Mesenteric fat pad (tissue), 1 donor: ENCODE measurements around the gene CASKIN1. TPM values are rescaled to one million over a fixed set of nuclear protein-coding genes. Genes with fewer than 3 reads are reported as not detected.
A peak's percentile ranks its signal among the peaks of the same experiment; 100 is the strongest.

Experiments used
- DNase-seq: peaks from one replicate; pipeline ENCODE4 v3.0.0-alpha.2; 2020; ENCODE audit warnings: low spot score
- total RNA-seq: library from RNA; stranded (reverse); fragmentation: NEBNext Ultra II Directional; extraction: Animal tissue kit (Norgen Biotek cat#: 25700); gene quantifications from one replicate; pipeline ENCODE4 v1.2.1, GENCODE V29; 2021
- donor health status: DM: yes; HTN: yes; CAD: no.

Gene CASKIN1
- total RNA-seq, 1 donor from 2014 or later: 0.06 TPM

DNA sequence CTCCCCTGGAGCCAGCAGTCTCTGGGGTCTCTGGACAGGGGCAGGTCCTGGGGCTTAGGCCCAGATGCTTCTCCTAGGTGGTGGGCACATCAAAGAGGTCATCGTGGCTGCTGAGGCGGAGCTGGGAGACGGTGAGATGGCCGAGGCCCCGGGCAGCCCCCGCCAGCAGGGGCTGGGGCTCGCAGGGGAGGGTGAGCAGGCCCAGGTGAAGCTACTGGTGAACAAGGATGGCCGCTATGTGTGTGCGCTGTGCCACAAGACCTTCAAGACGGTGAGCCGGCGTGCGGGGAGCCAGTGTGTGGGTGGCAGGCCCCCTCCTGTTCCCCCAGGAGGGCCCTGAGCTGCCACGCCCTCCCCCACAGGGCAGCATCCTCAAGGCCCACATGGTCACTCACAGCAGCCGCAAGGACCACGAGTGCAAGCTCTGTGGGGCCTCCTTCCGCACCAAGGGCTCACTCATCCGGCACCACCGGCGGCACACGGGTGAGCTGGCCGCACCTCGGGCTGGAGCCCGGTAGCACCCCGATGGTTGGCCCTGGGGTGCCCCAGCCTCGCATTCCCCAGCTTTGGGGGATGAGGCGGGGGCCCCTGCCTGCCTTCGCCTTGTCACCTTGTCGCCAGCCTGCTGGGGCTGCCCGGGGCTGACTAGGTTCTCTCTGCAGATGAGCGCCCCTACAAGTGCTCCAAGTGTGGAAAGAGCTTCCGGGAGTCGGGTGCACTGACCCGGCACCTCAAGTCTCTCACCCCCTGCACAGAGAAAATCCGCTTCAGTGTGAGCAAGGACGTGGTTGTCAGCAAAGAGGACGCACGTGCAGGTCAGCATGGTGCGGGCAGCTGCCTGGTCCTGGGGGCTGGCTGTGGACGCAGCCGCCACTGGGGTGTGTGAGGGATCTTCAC lies 35.9 kb upstream of the CASKIN1 start:
- no peak for DNase-seq

DNA sequence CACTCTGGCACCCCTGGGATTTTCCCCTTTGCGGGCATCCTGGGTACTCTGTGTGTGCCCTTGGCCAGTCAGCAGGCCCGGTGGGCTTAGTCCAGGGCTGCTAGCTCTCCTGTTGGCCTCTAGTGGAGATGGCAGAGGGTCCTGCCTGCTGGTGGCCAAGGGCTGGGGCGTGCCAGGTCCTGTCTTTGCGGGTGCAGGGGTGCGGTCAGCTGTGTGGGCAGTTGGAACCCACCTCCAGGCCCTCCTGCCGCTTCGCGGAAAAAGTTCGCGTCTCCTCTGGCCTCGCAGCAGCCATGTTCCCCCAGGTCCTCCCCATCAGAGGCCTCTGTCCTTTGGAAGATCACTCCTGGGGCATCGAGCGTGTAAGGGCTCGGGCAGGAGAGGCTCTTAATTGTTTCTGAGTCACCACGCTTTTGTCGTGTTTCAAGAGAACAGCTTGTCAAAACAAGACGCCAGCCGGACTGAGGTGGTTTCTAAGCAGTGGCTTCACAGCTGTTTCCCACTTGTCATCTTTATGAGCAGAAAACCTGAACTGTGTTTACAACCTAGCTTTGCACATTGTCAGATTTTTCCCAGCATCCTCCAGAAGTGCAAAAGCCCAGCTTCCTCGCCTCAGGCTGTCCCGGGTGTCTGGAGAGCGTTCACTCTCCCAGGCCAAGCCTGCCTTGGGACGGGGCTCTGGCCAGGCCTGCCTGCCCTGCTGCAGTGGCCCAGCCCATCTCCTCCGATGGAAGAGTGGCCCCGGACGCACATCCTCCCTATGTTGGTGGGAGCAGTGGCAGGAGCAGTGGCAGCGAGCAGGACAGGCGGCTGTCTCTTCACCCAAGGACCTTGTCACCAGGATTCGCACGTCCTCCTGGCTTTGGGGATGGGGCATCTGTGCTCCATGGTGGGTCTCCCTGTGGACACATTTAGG lies 34.9 kb upstream of the CASKIN1 start:
- no peak for DNase-seq

DNA sequence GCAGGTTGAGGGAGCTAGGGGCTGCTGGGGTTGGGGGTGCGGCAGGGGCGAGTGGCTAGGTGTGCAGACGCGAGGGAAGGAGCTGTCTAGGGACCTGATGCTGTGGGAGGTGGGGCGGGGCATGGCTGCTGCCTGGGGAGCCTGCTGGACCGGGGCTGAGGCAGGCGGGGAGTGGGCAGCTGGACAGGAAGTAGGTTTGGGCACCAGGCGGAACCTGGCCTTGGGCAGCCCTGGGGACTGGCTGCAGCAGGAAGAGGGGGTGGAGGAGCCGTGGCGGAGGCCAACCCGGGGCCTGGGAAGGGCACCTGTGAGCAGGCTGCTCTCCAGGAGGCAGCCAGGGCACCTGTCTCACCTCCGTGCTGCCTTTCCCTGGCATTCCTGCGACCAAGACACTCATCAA lies 34.0 kb upstream of the CASKIN1 start:
- no peak for DNase-seq

DNA sequence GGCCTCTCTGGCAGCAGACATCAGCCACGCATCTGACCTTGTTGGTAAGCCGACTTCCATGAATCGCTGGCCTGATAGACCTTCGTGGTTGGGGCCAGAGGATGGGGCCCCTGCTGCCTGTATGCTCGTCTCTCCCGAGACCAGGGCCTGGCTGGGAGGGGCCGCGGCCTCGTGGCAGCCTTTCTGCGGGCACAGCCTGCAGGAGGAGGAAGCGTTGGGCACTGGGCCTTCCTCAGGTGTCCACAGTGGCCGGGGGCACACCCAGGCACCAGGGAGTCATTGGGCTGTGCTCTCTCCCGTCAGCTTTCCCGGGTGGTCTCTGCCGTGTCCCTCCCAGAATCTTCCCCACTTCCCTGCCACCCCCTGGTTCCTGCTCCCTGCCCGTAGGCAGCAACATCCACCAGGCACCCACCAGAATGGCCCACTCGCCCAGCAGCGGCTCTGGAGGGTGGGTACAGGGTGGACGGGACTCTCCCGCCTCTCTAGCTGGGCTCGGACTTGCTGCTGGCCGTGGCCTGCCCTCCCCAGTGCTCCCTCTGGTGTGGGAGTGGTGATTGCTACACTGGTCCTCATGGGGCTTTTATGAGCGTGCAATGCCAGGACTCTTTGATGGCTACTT lies 33.3 kb upstream of the CASKIN1 start:
- DNase-seq: no peak

DNA sequence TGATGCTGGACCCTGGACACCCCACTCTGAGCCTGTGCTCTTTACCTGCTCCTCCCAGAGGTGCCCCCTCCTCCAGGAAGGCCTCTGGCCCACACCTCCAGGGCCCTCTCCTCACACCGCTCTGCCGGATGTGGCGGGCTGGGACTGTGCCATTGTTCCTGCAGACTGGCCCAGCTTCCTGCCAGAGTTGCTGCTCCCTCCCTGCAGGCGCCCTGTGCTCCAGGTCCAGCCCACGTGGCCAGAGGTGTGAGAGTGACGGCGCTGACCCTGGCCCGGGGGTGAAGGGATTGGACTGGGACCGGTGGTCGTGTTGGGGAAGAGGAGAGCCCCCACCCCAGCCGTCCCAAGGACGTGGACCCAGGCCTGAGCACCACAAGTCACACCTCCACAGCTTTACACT lies 32.7 kb upstream of the CASKIN1 start:
- DNase-seq: no peak

DNA sequence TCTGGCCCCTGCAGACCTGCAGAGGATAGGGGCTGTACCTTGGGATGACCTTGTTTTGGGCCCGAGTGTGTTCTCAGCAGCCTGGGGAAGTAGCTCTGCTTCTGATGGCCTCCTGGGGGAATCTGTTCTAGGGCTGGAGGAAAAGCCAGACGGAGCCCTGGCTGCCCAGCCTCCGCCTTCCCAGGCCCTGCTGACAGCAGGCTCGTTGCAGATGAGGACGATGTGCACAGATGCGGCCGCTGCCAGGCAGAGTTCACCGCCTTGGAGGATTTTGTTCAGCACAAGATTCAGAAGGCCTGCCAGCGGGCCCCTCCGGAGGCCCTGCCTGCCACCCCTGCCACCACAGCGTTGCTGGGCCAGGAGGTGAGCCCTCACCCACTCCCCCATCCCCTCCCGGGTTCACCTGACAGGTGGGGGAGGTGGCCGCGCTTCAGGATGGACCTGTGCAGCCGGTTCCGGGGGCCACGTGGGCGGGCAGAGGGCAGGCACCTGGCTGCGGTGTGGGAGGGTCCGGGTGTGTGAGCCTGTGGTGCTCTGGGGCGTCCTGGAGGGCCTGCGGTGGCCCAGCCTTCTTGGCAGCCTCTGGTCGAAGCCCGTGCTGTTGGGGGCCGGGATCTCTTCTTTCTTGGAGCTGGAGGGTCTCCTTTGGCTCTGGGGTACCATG lies 31.9 kb upstream of the CASKIN1 start:
- DNase-seq: no peak

DNA sequence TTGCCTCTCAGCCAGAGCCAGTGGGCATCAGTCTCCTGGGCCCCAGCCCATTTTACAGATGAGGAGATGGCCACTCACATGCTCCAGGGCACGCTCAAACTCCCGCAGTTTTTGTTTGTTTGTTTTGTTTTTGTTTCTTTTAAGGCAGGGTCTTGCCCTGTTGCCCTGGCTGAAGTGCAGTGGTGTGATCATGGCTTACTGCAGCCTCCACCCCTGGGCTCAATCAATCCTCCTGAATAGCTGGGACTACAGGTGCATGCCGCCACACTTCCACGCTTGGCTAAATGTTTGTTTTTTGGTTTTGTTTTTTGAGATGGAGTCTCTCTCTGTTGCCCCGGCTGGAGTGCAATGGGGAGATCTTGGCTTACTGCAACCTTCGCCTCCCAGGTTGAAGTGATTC lies 30.5 kb upstream of the CASKIN1 start:
- DNase-seq: no peak

DNA sequence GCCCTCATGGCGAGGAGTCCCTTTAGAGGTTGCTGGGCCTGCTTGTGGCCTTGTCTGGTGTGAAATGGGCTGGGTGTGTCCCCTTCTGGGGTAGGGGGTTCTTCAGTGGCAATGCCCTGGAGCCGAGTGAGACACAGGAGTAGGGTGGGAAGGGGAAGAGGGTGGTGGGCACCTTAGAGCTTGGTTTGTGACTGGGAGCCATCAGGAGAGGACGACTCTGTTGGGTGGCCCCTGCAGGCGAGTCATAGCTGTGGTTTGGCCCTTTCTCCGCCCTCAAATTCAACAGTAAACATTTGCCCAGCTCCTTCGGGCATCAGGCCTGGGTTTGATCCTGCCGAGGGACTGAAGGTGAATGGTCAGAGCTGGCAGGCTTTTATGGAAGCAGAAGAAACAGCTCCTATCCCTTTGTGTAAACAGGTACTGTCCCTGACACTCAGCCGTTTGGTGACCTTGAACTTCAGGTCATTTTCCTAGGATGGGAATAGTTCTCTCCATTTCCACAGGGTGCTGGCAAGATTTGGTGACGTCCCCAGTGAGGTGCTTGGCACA lies 29.9 kb upstream of the CASKIN1 start:
- no peak for DNase-seq

DNA sequence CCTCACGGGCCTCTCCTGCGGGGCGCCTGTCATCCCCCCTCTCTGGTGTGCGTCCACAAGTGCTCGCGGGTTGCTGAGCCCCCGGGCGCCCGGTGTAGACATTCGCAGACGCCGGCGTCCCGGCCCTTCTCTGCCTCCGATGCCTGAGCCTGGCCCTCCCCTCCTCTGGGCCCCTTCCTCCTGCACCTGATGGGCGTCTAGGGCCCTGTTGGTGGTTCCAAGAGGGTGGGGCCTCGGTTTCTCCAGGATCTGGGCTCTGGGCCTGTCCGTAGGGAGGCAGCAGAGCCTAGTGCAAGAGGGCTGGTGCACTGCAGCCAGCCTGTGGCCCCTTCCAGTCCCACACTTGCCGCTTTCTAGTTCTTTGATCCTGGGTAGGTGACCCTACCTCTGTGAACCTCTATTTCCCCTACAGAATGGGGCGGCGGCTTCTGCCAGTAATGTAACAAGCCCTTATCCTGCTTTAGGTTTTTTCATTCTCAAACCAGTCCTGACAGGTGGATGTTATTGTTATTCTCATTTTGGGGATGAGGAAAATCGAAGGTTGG lies 27.6 kb upstream of the CASKIN1 start:
- DNase-seq: no peak

DNA sequence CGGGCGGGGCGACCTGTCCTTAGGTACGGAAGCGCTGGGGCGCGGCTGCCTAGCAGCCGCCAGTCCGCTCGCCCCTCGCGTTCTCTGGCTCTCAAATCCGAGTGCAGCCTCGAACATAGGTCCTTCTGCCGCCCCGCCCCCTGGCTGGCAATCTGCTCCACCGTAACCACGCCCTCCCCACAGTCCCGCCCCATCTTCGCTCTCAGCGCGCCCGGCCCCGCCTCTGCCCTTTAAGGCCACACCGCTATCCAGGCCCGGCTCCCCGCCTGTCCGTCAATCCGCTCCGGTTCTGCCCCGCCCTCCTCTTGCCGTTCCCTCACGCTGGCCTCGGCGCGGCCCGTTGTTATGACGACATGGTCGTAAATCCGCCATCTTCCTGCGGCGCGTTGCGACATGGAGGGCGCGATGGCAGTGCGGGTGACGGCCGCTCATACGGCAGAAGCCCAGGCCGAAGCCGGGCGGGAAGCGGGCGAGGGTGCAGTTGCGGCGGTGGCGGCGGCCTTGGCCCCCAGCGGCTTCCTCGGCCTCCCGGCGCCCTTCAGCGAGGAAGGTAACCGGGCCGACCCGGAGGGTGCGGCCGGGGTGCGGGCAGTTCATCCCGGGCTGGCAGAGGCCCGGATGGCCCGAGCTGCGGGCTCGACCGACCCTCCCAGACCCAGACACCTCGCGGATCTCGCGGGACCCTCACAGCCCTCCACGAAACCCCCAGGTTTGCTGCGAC lies 27.0 kb upstream of the CASKIN1 start, which contains the start of gene E4F1:
Gene E4F1 (plus strand): TSS at position 371 of the 721 bp plus-strand sequence. CDS start 23 bp downstream, at position 394.
- DNase-seq: peak; percentile 100

DNA sequence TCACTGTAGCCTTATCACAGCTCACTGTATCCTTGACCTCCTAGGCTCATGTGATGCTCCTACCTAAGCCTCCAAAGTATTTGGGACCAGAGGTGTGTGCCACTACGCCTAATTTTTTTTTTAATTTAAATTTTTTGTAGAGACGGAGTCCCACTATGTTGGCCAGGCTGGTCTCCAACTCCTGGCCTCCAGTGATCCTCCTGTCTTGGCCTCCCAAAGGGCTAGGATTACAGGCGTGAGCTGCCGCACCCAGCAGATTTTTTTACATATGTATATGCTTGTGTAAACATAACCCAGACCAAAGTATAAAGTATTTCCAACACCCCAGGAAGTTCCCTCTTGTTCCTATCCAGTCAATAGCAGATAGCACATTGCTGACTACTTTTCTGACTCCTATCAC lies 19.9 kb upstream of the CASKIN1 start:
- no peak for DNase-seq

DNA sequence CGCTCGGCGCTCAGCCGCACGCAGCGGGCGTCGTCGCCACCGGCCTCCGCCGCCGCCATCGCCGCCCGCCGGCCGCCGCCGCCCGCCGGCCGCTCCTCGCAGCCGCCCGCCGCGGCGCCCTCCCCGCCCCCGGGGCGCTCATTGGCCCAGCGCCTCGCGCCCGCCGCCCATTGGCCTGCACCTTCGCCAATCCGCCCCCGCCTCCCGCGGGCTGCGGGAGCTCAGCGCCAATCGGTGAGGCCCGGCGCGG lies 18.2 kb upstream of the CASKIN1 start, which contains the start of gene PGP:
Gene PGP (minus strand): TSS at position 122 of the 250 bp plus-strand sequence. CDS start 63 bp downstream, at position 59.
- no peak for DNase-seq

DNA sequence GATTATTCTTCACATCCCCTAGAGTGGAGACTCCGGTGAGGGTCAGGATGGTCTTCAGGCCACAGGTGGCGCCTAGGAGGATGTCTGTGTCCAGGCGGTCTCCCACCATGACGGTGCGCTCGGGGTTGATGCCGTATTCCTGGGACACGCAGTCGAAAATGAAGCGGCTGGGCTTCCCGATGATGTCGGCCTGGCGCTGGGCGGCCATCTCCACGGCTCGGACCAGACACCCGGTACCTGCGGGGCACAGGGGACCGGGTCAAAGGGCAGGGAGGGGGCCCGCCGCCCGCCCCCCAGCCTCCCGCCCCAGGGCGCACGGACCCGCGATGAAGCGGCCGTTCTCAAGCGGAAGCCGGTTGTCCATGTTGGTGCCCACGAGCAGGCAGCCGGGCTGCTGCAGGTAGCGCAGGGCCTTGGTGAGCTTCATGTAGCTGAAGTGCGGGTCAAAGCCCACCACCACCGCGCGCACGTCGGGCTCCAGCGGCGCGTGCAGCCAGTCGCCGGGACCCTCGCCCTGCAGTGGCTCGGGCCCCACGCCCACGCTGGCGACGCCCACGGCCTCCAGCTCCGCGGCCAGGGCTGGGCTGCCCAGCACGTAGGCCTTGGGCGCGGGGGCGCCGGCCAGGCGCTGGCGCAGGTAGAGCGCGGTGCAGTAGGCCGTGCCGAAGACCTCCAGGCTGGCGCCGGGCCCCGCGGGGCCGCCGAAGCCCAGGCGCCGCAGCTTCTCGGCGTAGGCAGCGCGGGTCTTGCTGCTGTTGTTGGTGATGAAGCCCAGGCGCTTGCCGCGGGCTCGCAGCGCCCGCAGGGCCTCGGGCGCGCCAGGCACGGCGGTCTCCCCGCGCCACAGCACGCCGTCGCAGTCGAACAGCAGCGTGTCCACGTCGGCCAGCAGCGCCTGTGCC lies 17.7 kb upstream of the CASKIN1 start:
- no peak for DNase-seq

DNA sequence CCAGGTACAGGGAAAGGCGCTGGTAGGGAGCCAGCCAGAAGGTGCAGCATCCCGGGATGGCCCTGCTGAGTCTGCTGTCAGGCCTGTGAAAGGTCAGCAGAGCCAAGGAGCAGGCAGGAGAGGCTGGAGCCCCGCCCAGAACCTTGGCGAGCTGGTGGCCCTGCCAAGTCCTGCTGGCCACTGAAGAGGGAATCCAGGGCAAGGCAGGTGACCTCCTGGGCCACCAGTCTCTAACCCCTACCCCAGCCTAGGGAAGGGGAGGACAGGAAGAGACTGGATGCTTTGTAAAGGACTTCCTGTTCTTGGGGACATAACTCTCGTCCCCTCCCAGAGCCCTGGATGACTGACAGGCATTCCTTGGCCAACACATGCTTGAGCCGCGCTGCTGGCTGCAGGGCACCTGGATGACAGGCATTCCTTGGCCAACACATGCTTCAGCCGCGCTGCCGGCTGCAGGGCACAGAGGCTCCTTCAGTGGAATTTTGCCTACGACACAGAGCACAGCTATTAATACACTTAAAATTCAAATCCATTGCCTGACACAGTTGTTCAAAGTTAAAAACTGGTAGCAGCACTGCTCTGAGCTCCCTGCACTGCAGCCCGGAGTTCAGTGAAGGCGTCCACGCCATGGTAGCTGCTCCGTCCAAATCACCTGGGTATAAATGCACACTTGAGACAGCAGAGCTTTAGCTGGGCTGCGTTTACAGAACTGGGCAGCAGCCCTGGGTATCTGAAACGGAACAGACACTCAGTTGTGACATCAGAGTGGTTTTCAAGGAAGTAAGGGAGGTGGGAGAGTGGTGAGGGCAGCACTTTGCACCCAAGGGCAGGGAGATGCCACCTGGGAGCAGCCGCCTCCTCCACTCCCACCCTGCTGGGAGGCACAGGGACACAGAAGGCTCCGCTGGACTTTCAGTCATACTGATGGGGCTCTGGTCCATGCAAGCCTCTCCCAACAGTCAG lies 16.2 kb upstream of the CASKIN1 start:
- DNase-seq: no peak

DNA sequence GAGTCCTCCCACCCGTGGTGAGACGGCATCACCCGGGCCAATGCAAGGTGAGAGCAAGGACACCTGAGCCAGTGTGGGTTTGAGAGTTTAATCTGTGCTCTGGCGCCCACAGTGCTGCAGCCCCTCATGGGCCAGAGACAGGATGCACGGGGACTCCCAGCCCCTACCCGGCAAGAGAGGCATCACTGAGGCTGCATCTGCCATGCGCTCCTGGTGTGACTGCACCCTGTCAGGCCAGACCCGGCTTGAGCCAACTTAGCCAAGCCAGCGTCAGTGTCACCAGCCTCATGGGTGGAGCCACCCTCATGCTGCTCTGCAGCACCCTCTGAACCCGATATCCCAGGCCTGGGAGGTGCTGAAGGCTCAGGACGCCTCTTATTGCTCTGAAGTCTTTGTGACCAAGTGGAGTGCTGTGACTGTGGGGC lies 15.5 kb upstream of the CASKIN1 start:
- DNase-seq: no peak

DNA sequence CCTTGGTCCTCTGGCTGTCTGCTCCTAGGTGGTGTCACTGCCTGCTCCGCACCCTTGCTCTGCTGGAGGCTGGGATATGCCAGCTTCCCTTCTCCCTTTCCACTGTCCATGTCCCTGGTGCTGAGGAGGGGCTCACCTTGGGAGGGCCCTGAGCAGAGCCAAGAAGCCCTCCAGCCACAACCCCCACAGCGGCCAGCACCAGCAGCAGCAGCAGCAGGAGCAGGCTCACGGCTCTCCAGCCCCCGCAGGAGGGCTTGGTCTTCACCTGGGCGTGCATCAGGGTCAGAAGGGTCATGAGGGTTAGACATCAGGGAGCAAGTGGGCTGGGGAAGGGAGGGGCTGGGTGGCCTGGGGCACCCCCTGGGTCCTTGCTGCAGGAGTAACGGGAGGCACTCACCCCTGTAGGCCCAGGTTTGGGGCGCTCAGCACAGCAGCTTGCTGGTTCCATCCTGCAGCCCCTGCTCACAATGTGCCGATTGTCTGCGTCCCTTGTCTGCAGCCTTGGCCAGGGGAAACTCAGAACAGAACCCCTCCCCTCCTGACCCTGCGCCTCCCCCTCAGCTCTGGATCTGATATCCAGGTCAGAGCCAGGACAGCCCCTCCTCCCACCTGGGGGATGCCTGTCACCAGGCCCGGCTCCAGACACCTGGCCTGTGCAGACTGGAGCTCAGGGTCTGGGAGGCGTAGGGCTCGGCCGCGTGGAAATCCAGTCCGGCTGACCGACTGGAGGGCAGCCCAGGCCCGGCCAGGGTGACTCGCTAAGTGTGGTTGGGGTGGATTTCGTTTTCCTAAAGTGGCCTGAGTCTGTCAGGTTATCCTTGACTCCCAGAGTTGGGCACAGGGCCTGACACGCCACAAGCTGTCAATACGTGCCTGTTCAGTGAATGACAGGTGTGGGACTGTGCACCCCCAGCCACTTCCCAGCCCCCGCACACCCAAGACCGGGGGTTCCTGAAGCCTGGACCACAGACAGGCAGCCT lies 14.3 kb upstream of the CASKIN1 start, which contains the start of gene BRICD5:
Gene BRICD5 (minus strand): TSS at position 478 of the 980 bp plus-strand sequence. CDS start 30 bp downstream, at position 448.
- DNase-seq: no peak
